Measurements from ENCODE around the gene MRO.
"Not testable (repeated sequence)": the region's sequence is repeated elsewhere in the genome, so short reads cannot be mapped to it uniquely, and the experiment has no call there.

DNA sequence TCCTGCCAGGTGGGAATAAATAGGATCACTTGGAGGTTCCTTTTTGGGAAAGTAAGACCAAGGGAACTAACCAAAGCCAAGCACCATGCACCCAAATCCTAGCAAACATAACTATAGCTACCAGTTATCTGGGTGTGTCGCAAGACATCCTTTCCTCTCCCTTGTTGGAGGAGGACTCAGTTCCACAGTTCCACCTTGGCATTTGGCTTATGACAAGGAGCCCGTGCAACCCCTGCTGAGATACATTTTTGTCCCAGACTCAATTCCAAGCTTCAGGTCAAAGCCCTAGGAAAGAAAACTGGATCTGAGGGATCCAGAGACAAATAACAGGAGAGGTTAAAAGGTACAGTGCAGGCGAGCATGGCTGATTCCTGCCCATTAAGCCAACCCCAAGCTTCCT is 40.8 kb downstream of the MRO start:
- not testable (repeated sequence) for TF ChIP-seq FOXS1 (CRISPR knock-in tag; IDR thresholded peaks at IDR 0.05); RAD21 (conservative IDR thresholded peaks at IDR 0.05 in 1 of 2, IDR thresholded peaks at IDR 0.05 in 1 of 2); EP300 (IDR thresholded peaks at IDR 0.05)
- TF ChIP-seq, protein P1, sequence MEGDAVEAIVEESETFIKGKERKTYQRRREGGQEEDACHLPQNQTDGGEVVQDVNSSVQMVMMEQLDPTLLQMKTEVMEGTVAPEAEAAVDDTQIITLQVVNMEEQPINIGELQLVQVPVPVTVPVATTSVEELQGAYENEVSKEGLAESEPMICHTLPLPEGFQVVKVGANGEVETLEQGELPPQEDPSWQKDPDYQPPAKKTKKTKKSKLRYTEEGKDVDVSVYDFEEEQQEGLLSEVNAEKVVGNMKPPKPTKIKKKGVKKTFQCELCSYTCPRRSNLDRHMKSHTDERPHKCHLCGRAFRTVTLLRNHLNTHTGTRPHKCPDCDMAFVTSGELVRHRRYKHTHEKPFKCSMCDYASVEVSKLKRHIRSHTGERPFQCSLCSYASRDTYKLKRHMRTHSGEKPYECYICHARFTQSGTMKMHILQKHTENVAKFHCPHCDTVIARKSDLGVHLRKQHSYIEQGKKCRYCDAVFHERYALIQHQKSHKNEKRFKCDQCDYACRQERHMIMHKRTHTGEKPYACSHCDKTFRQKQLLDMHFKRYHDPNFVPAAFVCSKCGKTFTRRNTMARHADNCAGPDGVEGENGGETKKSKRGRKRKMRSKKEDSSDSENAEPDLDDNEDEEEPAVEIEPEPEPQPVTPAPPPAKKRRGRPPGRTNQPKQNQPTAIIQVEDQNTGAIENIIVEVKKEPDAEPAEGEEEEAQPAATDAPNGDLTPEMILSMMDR (IDR thresholded peaks at IDR 0.05), result not testable (repeated sequence)
- TF ChIP-seq, protein P2, sequence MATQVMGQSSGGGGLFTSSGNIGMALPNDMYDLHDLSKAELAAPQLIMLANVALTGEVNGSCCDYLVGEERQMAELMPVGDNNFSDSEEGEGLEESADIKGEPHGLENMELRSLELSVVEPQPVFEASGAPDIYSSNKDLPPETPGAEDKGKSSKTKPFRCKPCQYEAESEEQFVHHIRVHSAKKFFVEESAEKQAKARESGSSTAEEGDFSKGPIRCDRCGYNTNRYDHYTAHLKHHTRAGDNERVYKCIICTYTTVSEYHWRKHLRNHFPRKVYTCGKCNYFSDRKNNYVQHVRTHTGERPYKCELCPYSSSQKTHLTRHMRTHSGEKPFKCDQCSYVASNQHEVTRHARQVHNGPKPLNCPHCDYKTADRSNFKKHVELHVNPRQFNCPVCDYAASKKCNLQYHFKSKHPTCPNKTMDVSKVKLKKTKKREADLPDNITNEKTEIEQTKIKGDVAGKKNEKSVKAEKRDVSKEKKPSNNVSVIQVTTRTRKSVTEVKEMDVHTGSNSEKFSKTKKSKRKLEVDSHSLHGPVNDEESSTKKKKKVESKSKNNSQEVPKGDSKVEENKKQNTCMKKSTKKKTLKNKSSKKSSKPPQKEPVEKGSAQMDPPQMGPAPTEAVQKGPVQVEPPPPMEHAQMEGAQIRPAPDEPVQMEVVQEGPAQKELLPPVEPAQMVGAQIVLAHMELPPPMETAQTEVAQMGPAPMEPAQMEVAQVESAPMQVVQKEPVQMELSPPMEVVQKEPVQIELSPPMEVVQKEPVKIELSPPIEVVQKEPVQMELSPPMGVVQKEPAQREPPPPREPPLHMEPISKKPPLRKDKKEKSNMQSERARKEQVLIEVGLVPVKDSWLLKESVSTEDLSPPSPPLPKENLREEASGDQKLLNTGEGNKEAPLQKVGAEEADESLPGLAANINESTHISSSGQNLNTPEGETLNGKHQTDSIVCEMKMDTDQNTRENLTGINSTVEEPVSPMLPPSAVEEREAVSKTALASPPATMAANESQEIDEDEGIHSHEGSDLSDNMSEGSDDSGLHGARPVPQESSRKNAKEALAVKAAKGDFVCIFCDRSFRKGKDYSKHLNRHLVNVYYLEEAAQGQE (IDR thresholded peaks at IDR 0.05), result not testable (repeated sequence)

Measured in A549 (cell line).